ENCODE data around the gene IFIT3.
"Not testable (repeated sequence)": the region's sequence is repeated elsewhere in the genome, so short reads cannot be mapped to it uniquely, and the experiment has no call there.

The IFIT3 gene

GRCh38 chr10:89303161-89303560 lies 24.6 kb upstream of the IFIT3 start:
- peak in 2 of 56 donors; percentile 11 to 17 for DNase-seq

- DNase-seq, result no peak
Observed at GRCh38 chr10:89304026-89304425, 23.8 kb upstream of the IFIT3 start.

GRCh38 chr10:89304446-89304845 lies 23.4 kb upstream of the IFIT3 start:
- no peak for DNase-seq

DNA sequence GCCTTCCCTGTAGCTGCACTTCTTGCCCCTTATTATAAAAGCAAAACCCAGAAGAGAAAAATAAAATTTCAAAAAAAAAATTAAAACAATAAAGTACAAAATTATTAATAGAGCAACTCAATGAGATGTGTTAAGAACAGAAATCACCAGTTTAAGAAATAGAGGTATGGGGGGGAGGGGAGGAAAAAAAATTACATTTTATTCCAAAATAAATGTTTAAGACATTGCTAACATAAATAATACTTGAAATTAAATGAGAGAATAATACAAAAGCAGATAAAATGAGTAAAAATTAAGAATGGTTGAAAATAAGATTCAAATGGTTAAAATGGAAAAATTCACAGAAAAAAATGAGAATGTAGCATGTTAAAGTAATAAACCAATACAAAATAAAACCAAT lies 22.9 kb upstream of the IFIT3 start:
- no peak for DNase-seq

- no peak for DNase-seq
Observed at GRCh38 chr10:89305766-89306433, 21.9 kb upstream of the IFIT3 start.

DNA sequence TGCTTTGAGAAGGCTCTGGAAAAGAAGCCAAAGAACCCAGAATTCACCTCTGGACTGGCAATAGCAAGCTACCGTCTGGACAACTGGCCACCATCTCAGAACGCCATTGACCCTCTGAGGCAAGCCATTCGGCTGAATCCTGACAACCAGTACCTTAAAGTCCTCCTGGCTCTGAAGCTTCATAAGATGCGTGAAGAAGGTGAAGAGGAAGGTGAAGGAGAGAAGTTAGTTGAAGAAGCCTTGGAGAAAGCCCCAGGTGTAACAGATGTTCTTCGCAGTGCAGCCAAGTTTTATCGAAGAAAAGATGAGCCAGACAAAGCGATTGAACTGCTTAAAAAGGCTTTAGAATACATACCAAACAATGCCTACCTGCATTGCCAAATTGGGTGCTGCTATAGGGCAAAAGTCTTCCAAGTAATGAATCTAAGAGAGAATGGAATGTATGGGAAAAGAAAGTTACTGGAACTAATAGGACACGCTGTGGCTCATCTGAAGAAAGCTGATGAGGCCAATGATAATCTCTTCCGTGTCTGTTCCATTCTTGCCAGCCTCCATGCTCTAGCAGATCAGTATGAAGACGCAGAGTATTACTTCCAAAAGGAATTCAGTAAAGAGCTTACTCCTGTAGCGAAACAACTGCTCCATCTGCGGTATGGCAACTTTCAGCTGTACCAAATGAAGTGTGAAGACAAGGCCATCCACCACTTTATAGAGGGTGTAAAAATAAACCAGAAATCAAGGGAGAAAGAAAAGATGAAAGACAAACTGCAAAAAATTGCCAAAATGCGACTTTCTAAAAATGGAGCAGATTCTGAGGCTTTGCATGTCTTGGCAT lies 21.1 kb upstream of the IFIT3 start:
- no peak for DNase-seq

DNA sequence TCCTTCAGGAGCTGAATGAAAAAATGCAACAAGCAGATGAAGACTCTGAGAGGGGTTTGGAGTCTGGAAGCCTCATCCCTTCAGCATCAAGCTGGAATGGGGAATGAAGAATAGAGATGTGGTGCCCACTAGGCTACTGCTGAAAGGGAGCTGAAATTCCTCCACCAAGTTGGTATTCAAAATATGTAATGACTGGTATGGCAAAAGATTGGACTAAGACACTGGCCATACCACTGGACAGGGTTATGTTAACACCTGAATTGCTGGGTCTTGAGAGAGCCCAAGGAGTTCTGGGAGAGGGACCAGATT lies 20.6 kb upstream of the IFIT3 start:
- DNase-seq, result no peak

DNA sequence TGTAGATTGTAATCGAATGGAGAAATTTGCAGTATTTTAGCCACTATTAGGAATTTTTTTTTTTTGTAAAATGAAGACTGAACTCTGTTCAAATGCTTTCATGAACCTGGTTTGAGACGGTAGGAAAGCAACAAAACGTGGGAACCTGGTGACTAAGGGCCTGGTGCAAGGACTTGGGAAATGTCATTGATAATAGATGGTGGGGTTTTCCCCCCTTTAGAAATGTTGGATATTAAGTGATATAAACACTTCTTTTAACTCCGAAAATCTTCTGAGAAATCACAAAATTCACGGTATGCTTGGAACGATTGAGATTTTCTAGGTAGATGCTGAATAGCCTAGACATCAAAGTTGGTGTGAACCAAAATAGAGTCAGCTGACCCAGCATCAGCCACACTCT lies 19.5 kb upstream of the IFIT3 start:
- no peak for DNase-seq

DNA sequence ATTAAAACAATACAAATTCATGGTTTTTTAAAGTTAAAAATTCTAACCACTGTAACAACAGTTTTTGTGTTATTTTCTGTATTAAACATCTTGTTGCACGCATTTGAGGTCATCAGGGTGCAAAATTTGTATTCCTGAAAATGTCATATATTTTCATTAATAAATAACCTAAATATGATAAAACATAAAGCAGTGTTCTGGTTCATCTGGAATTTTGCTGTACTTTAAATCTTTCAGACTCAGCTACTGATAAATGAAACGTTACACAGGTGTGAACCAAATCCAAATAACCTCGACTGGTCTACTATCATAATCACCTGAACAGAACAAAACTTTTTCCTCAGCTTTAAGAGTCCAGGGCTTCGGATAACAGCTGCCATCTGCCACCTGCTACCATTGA lies 19.1 kb upstream of the IFIT3 start:
- DNase-seq, result no peak

GRCh38 chr10:89309156-89310055 lies 18.4 kb upstream of the IFIT3 start:
- no peak for DNase-seq

GRCh38 chr10:89310056-89310893 lies 17.5 kb upstream of the IFIT3 start:
- no peak for DNase-seq

- no peak for DNase-seq
Observed at GRCh38 chr10:89312973-89313372, 14.8 kb upstream of the IFIT3 start.

DNA sequence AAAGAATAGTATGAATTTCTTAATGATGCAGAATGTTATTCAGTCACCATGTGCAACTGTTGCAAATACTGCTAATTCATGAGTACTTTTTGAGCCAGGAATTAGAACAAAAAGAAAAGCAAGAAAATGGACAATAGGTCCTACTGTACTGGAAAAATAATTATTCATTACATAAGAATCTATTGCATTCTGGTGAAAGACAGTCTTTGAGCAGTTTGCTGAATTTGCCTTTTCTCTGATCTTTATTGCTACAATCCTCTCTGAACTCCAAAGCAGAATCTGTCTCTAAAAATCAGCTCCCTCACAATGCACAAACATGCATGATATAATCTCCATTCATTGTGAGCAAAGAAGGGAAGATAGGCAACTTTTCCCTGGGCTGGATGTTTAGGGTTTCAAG lies 13.1 kb upstream of the IFIT3 start:
- DNase-seq, result peak in 5 of 56 donors; percentile 16 to 79 (median 25)

- not testable (repeated sequence) for DNase-seq
Observed at GRCh38 chr10:89318047-89318446, 9.8 kb upstream of the IFIT3 start.

DNA sequence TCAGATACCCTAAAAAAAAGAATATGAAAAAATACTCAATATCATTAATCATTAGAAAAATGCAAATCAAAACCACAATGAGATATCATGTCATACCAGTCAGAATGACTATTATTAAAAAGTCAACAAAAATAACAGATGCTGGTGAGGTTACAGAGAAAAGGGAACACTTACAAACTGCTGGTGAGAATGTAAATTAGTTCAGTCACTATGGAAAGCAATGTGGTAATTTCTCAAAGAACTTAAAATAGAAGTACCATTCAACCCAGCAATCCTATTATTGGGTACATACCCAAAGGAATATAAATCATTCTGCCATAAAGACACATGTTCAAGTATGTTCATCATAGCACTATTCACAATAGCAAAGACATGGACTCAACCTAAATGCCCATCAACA lies 2.7 kb upstream of the IFIT3 start:
- not testable (repeated sequence) for DNase-seq

GRCh38 chr10:89325856-89326255 lies 1.9 kb upstream of the IFIT3 start:
- not testable (repeated sequence) for DNase-seq

DNA sequence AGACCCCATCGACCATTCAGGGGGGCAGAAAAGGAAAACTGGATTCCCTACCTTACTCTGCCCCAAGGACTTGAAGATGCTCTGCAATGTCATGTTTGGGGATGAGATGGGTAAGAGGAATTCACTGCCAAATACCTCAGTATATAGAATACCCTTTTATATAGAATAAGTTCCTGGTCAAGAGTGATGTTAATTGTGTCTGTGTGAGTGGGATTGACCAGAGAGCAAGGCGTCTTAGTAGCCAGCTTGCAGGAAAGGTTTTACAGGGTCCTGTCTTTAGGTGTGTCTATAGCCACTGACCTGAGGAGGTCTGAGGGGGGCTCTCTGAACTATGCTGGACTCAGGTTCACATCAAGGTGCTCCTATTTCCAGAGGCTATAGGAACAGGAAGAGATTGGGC lies 1.4 kb downstream of the IFIT3 start:
- no peak for DNase-seq

DNA sequence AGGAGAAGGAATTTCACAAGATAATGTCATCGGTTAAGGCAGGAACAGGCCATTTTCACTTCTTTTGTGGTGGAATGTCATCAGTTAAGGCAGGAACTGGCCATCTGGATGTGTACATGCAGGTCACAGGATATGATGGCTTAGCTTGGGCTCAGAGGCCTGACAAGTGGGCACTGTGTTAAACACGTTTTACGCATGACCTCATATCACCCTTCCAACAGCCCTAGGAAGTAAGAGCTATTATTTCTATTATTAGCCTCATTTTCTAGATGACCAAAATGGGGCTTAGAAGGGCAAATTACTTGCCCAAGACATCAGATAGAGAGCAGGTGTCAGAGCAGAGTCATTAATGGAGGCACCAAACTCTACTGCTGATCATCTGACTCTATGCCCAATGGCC lies 2.2 kb downstream of the IFIT3 start:
- not testable (repeated sequence) for DNase-seq

GRCh38 chr10:89330537-89331212 lies 2.9 kb downstream of the IFIT3 start:
- no peak for DNase-seq

DNA sequence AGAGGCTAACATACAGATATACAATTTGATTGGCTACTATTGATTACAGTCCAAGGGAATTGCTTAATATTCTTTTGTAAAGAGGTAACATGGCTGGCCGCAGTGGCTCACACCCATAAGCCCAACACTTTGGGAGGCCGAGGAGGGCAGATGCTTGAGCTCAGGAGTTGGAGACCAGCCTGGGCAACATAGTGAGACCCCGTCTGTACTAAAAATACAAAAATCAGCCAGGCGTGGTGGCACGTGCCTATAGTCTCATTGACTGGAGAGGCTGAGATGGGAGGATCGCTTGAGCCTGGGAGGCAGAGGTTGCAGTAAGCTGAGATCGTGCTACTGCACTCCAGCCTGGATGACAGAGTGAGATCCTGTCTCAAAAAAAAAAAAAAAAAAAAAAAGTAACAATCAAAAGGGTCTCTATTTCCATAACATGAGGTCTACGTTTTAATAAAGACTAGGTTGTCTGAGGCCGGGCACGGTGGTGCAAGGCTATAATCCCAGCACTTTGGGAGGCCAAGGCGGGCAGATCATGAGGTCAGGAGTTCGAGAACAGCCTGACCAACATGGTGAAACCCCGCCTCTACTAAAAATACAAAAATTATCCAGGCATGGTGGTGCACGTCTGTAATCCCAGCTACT lies 3.8 kb downstream of the IFIT3 start:
- DNase-seq, result not testable (repeated sequence)
